K562 (cell line): ENCODE measurements around the gene PPP6C. TPM values are rescaled to one million over a fixed set of nuclear protein-coding genes. Genes with fewer than 3 reads are reported as not detected.

Experiments used
- ATAC-seq: fragments of 200-7000 bp; cut with Tn5 transposase; 3 replicates; pipeline ENCODE4 v1.9.1; 2020; ENCODE audit warnings: moderate library complexity
- BruUV-seq: library from RNA; stranded (reverse); fragments of 400-500 nt; replicated peaks from 2 replicates; lab custom pipeline; 2021; lab: Mats Ljungman, UMichigan
- CTCF ChIA-PET: fragments of 300-600 bp; formaldehyde crosslinking; extraction: SDS; loops from one replicate; lab custom pipeline; 2021; ENCODE audit warnings: low intra/inter-chr PET ratio; lab: Yijun Ruan, JAX
- POLR2A ChIA-PET: fragments of 300-600, 350-650 bp; sonication (Branson Sonifier 250); formaldehyde crosslinking; extraction: SDS; loops from one replicate; lab custom pipeline; 2021; ENCODE audit warnings: antibody characterized with exemption, inconsistent platforms; lab: Yijun Ruan, JAX
- DNase-seq, 4 experiments: peaks; one replicate each; pipeline versions ENCODE4 v3.0.0 to v3.0.0-alpha.2; 2011 to 2018; ENCODE audit warnings: low spot score in 3 of 4, mixed read lengths in 3 of 4; ENCODE audit errors: extremely low read depth in 1 of 4
- FAIRE-seq: peaks from 2 replicates; lab custom pipeline; 2011; peaks lifted over from hg19 to GRCh38; lab: Jason Lieb, UNC
- H2AFZ ChIP-seq: 2 replicates; pipeline ENCODE4 v1.6.0; 2011; ENCODE audit warnings: low read depth, low read length, control low read depth, inconsistent platforms
- H3K27ac ChIP-seq: fragments of 200-600 bp; 3 replicates; pipeline ENCODE4 v1.8.0; 2011; ENCODE audit warnings: low read depth, mild to moderate bottlenecking, control low read depth, inconsistent platforms, low read length, moderate library complexity, mixed read lengths; ENCODE audit errors: extremely low read depth
- H3K27me3 ChIP-seq, 2 experiments: fragments of 300-600 bp in 1 of 2; 2 replicates in 1 of 2; 3 replicates in 1 of 2; pipeline versions ENCODE4 v1.6.0 to v1.8.0; 2011; ENCODE audit warnings: inconsistent platforms in 2 of 2, low read length in 2 of 2, mild to moderate bottlenecking in 1 of 2, mixed read lengths in 1 of 2, moderate library complexity in 1 of 2; ENCODE audit not compliant: control insufficient read depth in 2 of 2, insufficient read depth in 2 of 2
- H3K36me3 ChIP-seq: fragments of 300-600 bp; 3 replicates; pipeline ENCODE4 v1.8.0; 2011; ENCODE audit warnings: mild to moderate bottlenecking, low read length, inconsistent platforms; ENCODE audit not compliant: control insufficient read depth, insufficient read depth
- H3K4me1 ChIP-seq, 2 experiments: fragments of 200-600 bp in 1 of 2; replicated peaks in 1 of 2; 2 replicates in 1 of 2; 3 replicates in 1 of 2; pipeline versions ENCODE4 v1.5.1 to v1.8.0; 2011; ENCODE audit warnings: inconsistent platforms in 2 of 2, low read length in 2 of 2, mild to moderate bottlenecking in 1 of 2, mixed read lengths in 1 of 2, moderate library complexity in 1 of 2; ENCODE audit not compliant: control insufficient read depth in 2 of 2, insufficient read depth in 2 of 2
- H3K4me2 ChIP-seq: 2 replicates; pipeline ENCODE4 v1.6.1; 2011; ENCODE audit warnings: low read length, control low read depth, inconsistent platforms, mixed read lengths; ENCODE audit not compliant: insufficient read depth
- H3K4me3 ChIP-seq: fragments of 200-600 bp; sonication (generic), shearing (Covaris generic); 2 replicates; pipeline ENCODE4 v1.5.1; 2016; ENCODE audit warnings: control low read depth, inconsistent platforms
- H3K79me2 ChIP-seq: fragments of 200-600 bp; 3 replicates; pipeline ENCODE4 v1.8.0; 2011; ENCODE audit warnings: low read length, inconsistent platforms; ENCODE audit not compliant: control insufficient read depth, insufficient read depth
- H3K9ac ChIP-seq, 2 experiments: 2 replicates each; pipeline versions ENCODE4 v1.6.0 to v1.6.1; 2011; ENCODE audit warnings: low read depth in 2 of 2, low read length in 2 of 2, control low read depth in 1 of 2, inconsistent platforms in 1 of 2, mild to moderate bottlenecking in 1 of 2, mixed read lengths in 1 of 2; ENCODE audit not compliant: insufficient read depth in 1 of 2
- H3K9me1 ChIP-seq: one replicate; pipeline ENCODE4 v1.6.0; 2011; ENCODE audit warnings: inconsistent platforms, mild to moderate bottlenecking, low read length, moderate library complexity; ENCODE audit not compliant: control insufficient read depth, insufficient read depth
- H3K9me3 ChIP-seq: replicated peaks from 2 replicates; pipeline ENCODE4 v1.5.1; 2011; ENCODE audit warnings: low read depth, low read length, inconsistent platforms; ENCODE audit not compliant: control insufficient read depth, insufficient read depth
- H4K20me1 ChIP-seq: replicated peaks from 2 replicates; pipeline ENCODE4 v1.6.1; 2011; ENCODE audit warnings: low read length, inconsistent platforms, mixed read lengths; ENCODE audit not compliant: control insufficient read depth, insufficient read depth
- ARID1B ChIP-seq: fragments of 450-650 bp; IDR thresholded peaks from 2 replicates; pipeline ENCODE4 v1.6.1; 2016; ENCODE audit warnings: antibody characterized with exemption, mild to moderate bottlenecking, inconsistent platforms
- CBFA2T2 ChIP-seq: fragments of 450-650 bp; conservative IDR thresholded peaks from 2 replicates; pipeline ENCODE4 v1.6.1; 2017; ENCODE audit warnings: mild to moderate bottlenecking
- CBFA2T3 ChIP-seq: fragments of 450-650 bp; IDR thresholded peaks from 2 replicates; pipeline ENCODE4 v1.6.1; 2017
- CCAR2 ChIP-seq: fragments of 200-400 bp; formaldehyde crosslinking; IDR thresholded peaks from 2 replicates; pipeline ENCODE4 v1.6.1; 2017; ENCODE audit warnings: mild to moderate bottlenecking, low read depth, low read length
- CEBPG ChIP-seq, 3 experiments: fragments of 200-800 bp in 1 of 3; sonication (Bioruptor generic) in 1 of 3; sonication (generic) in 1 of 3; formaldehyde crosslinking in 1 of 3; IDR thresholded peaks in 2 of 3; conservative IDR thresholded peaks in 1 of 3; 2 replicates each; pipeline versions ENCODE4 v1.6.1 to v1.8.0; 2016 to 2022; ENCODE audit warnings: missing compliant biosample characterization in 2 of 3, missing genetic modification characterization in 2 of 3, mild to moderate bottlenecking in 1 of 3, missing genetic modification reagents in 1 of 3
- CGGBP1 ChIP-seq: fragments of 250-450 bp; sonication (Bioruptor Pico); IDR thresholded peaks from 2 replicates; pipeline ENCODE4 v1.9.0; 2021; ENCODE audit warnings: mild to moderate bottlenecking
- CHD1 ChIP-seq: fragments of 200-600 bp; sonication (generic); IDR thresholded peaks from one replicate; pipeline ENCODE4 v1.6.1; 2012; ENCODE audit warnings: mild to moderate bottlenecking, moderate library complexity, low read length, inconsistent platforms
- FOS ChIP-seq: IDR thresholded peaks from 3 replicates; pipeline ENCODE4 v1.6.1; 2011; ENCODE audit not compliant: insufficient read length; ENCODE audit errors: extremely low read depth
- KLF16 ChIP-seq: IDR thresholded peaks from 2 replicates; pipeline ENCODE4 v1.6.1; 2016; ENCODE audit warnings: antibody characterized with exemption
- MTA1 ChIP-seq: fragments of 450-650 bp; IDR thresholded peaks from 2 replicates; pipeline ENCODE4 v1.6.1; 2017; ENCODE audit warnings: borderline replicate concordance
- NCOR1 ChIP-seq: fragments of 450-650 bp; IDR thresholded peaks from 2 replicates; pipeline ENCODE4 v1.6.1; 2016; ENCODE audit warnings: mild to moderate bottlenecking, moderate library complexity
- NFIC ChIP-seq: fragments of 450-650 bp; IDR thresholded peaks from 2 replicates; pipeline ENCODE4 v1.6.1; 2017; ENCODE audit warnings: mild to moderate bottlenecking, inconsistent platforms
- NR3C1 ChIP-seq: sonication (generic); formaldehyde crosslinking; IDR thresholded peaks from 2 replicates; pipeline ENCODE4 v1.8.1; 2022; ENCODE audit warnings: missing genetic modification reagents
- POLR2AphosphoS5 ChIP-seq: IDR thresholded peaks from 2 replicates; pipeline ENCODE4 v1.6.1; 2011; ENCODE audit warnings: mild to moderate bottlenecking, low read depth, low read length, moderate library complexity; ENCODE audit not compliant: control insufficient read depth, insufficient read depth
- RCOR1 ChIP-seq, 2 experiments: IDR thresholded peaks; 2 replicates each; pipeline ENCODE4 v1.6.1; 2012; ENCODE audit warnings: low read depth in 2 of 2, low read length in 2 of 2, borderline replicate concordance in 1 of 2, improper control_type of control experiment in 1 of 2
- SMARCA4 ChIP-seq: fragments of 450-650 bp; IDR thresholded peaks from 2 replicates; pipeline ENCODE4 v1.6.1; 2016
- SOX6 ChIP-seq: fragments of 450-650 bp; IDR thresholded peaks from 2 replicates; pipeline ENCODE4 v1.6.1; 2014; ENCODE audit warnings: mild to moderate bottlenecking
- STAT5A ChIP-seq: IDR thresholded peaks from 2 replicates; pipeline ENCODE4 v1.6.1; 2012; ENCODE audit warnings: low read length, inconsistent platforms, borderline replicate concordance
- TAL1 ChIP-seq: fragments of 450-650 bp; IDR thresholded peaks from 2 replicates; pipeline ENCODE4 v1.6.1; 2016; ENCODE audit warnings: mild to moderate bottlenecking
- TBL1XR1 ChIP-seq, 2 experiments: IDR thresholded peaks; 2 replicates each; pipeline ENCODE4 v1.6.1; 2012; ENCODE audit warnings: improper control_type of control experiment in 2 of 2, low read length in 2 of 2, mild to moderate bottlenecking in 1 of 2
- TCF3 ChIP-seq: sonication (generic); formaldehyde crosslinking; IDR thresholded peaks from 2 replicates; pipeline ENCODE4 v1.4.0; 2020; ENCODE audit warnings: mild to moderate bottlenecking, missing genetic modification reagents
- TEAD4 ChIP-seq, 2 experiments: sonication (generic) in 1 of 2; formaldehyde crosslinking in 1 of 2; IDR thresholded peaks; 2 replicates each; pipeline versions ENCODE4 v1.6.1 to v1.8.0; 2012 to 2022; ENCODE audit warnings: borderline replicate concordance in 1 of 2, inconsistent platforms in 1 of 2, low read length in 1 of 2, mild to moderate bottlenecking in 1 of 2, missing genetic modification reagents in 1 of 2
- ZFX ChIP-seq: sonication (generic); formaldehyde crosslinking; IDR thresholded peaks from 2 replicates; pipeline ENCODE4 v1.8.0; 2022; ENCODE audit warnings: mild to moderate bottlenecking, missing genetic modification reagents, moderate library complexity
- ZNF197 ChIP-seq: fragments of 200-800 bp; sonication (Bioruptor generic); IDR thresholded peaks from 2 replicates; pipeline ENCODE4 v1.6.1; 2016; ENCODE audit warnings: low read depth, missing genetic modification characterization, missing compliant biosample characterization
- WGBS: fragments of 100-300 bp; shearing (Covaris generic); methylation state at CpG from one replicate; pipeline ENCODE4 v1.1.6; 2016; ENCODE audit warnings: low coverage, mixed read lengths; ENCODE audit not compliant: insufficient coverage; ENCODE audit errors: missing lambda C conversion rate; 5-methylcytosine and 5-hydroxymethylcytosine counted together
- in situ Hi-C: fragments of 300-500 bp; cut with MboI; formaldehyde crosslinking; loops from 4 replicates; pipeline ENCODE4 v1.15.0; 2018; ENCODE audit warnings: inconsistent platforms, mixed read lengths
- intact Hi-C: fragments of 100-400 bp; cut with micrococcal nuclease; formaldehyde crosslinking; loops from 2 replicates; pipeline ENCODE4 v1.14.2; 2022
- polyA plus RNA-seq, 8 experiments: library from polyadenylated mRNA; depleted of rRNA in 4 of 8; stranded (reverse) in 5 of 8; unstranded in 3 of 8; fragments of >200 nt; fragmentation: Nextera tagmentation in 2 of 8; fragmentation: Illumina TruSeq in 1 of 8; extraction: Ambion mirVana in 2 of 8; extraction: Trizol in 1 of 8; gene quantifications; 2 replicates each; pipeline versions ENCODE4 v1.2.1 to v1.2.3, GENCODE V29; 2011 to 2014; ENCODE audit warnings: inconsistent platforms in 1 of 8, missing spikeins in 1 of 8
- total RNA-seq, 7 experiments: library from RNA; depleted of rRNA in 6 of 7; stranded (reverse); fragments of >200 nt in 6 of 7; fragmentation: Illumina TruSeq in 2 of 7; extraction: Trizol in 2 of 7; gene quantifications; 2 replicates each; pipeline versions ENCODE4 v1.2.1 to v1.2.3, GENCODE V29; 2011 to 2021; ENCODE audit warnings: low replicate concordance in 1 of 7

Gene PPP6C
- total and polyA plus RNA-seq, 9 of the 15 experiments (the other 6 are each of a cell fraction or from before 2014, with no cell fraction given), result 18.8 to 44.8 (median 38.3) TPM

DNA sequence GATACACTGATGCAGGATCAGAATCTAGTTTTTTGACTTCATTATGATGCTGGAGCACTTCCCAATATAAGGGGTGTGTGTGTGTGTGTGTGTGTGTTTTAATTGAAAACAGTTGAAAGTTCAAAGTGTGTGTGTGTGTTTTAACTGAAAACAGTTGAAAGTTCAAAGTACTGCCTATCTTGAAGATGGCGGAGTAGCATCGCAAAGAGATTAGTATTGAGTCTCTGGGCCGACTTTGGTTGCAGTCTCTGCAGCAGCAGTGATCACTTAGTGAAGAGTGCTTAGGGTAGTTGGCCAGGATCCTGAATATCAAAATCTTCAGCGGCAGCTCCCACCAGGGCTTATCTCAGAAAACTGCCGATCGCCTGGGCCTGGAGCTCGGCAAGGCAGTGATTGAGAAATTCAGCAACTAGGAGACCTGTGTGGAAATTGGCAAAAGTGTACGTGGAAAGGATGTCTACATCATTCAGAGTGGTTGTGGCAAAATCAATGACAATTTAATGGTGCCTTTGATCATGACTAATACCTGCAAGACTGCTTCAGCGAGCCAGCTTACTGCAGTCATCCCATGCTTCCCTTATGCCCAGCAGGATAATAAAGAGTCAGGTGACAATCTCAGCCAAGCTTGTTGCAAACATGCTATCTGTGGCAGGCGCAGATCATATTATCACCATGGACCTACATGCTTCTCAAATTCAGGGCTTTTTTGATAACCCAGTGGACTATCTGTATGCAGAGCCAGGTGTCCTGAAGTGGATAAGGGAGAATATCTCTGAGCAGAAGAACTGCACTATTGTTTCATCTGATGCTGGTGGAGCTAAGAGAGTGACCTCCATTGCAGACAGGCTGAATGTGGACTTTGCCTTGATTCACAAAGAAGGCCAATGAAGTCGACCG is 39.0 kb downstream of the PPP6C start:
- WGBS, result 54% methylated on average over 12 of the region's 12 CpGs
- no peak overlapping the region for H2AFZ ChIP-seq
- CTCF ChIA-PET, result no interaction called here
- H3K4me1 ChIP-seq, result peaks cover 0 to 5% of the 10 kb centered on the region in 2 experiments; a peak in 2 of 5 replicates
- BruUV-seq, result no TSS peak
- H3K27ac ChIP-seq, result no peak overlapping the region
- ATAC-seq, result no peak
- POLR2A ChIA-PET, result interaction anchor here (1.0 kb wide), 1 partner anchor 13 kb away, joined by 3 read pairs; no protein-coding TSS in a partner anchor
- no peaks in the 10 kb centered on the region; the same call in 1 of the 2 replicates for H4K20me1 ChIP-seq
- H3K4me2 ChIP-seq, result no peak overlapping the region
- in situ Hi-C loops (no loop called here), intact Hi-C loops (no loop called here)
- peaks cover 2% of the 10 kb centered on the region for H3K9me1 ChIP-seq
- no peak overlapping the region for H3K4me3 ChIP-seq
- H3K79me2 ChIP-seq, result no peaks in the 10 kb centered on the region
- no peak for FAIRE-seq
- no peaks in the 10 kb centered on the region for H3K9me3 ChIP-seq
- no peak overlapping the region for H3K9ac ChIP-seq
- DNase-seq, result peak in 1 of 4 experiments; percentile 49
- H3K36me3 ChIP-seq, result peaks cover 63% of the 10 kb centered on the region
- no peaks in the 10 kb centered on the region for H3K27me3 ChIP-seq
- TF ChIP-seq ZFX (CRISPR knock-in tag) (no peak), TCF3 (CRISPR knock-in tag) (peak; percentile 67), STAT5A (0 out of 2 replicates have a peak, but pooled peaks have one; percentile 13), MTA1 (no peak), ARID1B (peak; percentile 69), RCOR1 (IDR thresholded peaks at IDR 0.05; ENCODE audit: borderline replicate concordance in 1 of 2, low read depth in 2 of 2, low read length in 2 of 2) (peak in 1 of 2 experiments; percentile 42; a peak in 1 of 4 replicates), CEBPG (CRISPR knock-in tag; IDR thresholded peaks at IDR 0.05) (no peak), CEBPG (tag; conservative IDR thresholded peaks at IDR 0.05 in 1 of 2, IDR thresholded peaks at IDR 0.05 in 1 of 2) (0 out of 4 replicates have a peak, but pooled peaks of 1 of the 2 experiments have one; percentile 2), NR3C1 (CRISPR knock-in tag) (no peak), TAL1 (peak; percentile 74), NCOR1 (peak; percentile 67; the same call in 1 of the 2 replicates), POLR2AphosphoS5 (0 out of 2 replicates have a peak, but pooled peaks have one; percentile 49), ZNF197 (CRISPR knock-in tag) (no peak), CGGBP1 (CRISPR knock-in tag) (no peak), SMARCA4 (no peak), SOX6 (0 out of 2 replicates have a peak, but pooled peaks have one; percentile 10), KLF16 (peak; percentile 8; the same call in 1 of the 2 replicates), CBFA2T2 (peak; percentile 81), TBL1XR1 (IDR thresholded peaks at IDR 0.05; ENCODE audit: low read length in 2 of 2) (no peak), CHD1 (no peak), CBFA2T3 (peak; percentile 82), TEAD4 (IDR thresholded peaks at IDR 0.05; ENCODE audit: low read length) (peak; percentile 80), TEAD4 (CRISPR knock-in tag; IDR thresholded peaks at IDR 0.05; ENCODE audit: borderline replicate concordance) (no peak), FOS (no peak), NFIC (peak; percentile 17; the same call in 1 of the 2 replicates), CCAR2 (no peak)
